HCT116 (cell line): ENCODE measurements around the gene MPI. TPM values are rescaled to one million over a fixed set of nuclear protein-coding genes. Genes with fewer than 3 reads are reported as not detected.

Experiments
- ATAC-seq: fragments of 200-7000 bp; cut with Tn5 transposase; 2 replicates; pipeline ENCODE4 v1.9.1; 2020; ENCODE audit warnings: mild to moderate bottlenecking, moderate library complexity
- BruUV-seq: library from RNA; stranded (reverse); fragments of 400-500 nt; replicated peaks from 2 replicates; lab custom pipeline; 2021; lab: Mats Ljungman, UMichigan
- CTCF ChIA-PET: fragments of 300-600 bp; sonication (Branson Sonifier 250); formaldehyde crosslinking; loops from one replicate; lab custom pipeline; 2021; ENCODE audit warnings: antibody characterized with exemption; lab: Charles Lee
- POLR2A ChIA-PET: fragments of 300-600, 350-600 bp; sonication (Branson Sonifier 250); formaldehyde crosslinking; loops from one replicate; lab custom pipeline; 2021; ENCODE audit warnings: antibody characterized with exemption; lab: Charles Lee
- RAD21 ChIA-PET, 2 experiments: fragments of 300-600 bp; sonication (Branson Sonifier 250); formaldehyde crosslinking; loops; one replicate each; lab custom pipeline; 2023; ENCODE audit warnings: low total read pairs in 2 of 2; ENCODE audit not compliant: uncharacterized antibody in 2 of 2, unreplicated experiment in 2 of 2, low non-redundant PET in 1 of 2; lab: Charles Lee
- DNase-seq: peaks from one replicate; pipeline ENCODE4 v3.0.0-alpha.2; 2010; ENCODE audit warnings: low read depth, low spot score
- H2AFZ ChIP-seq: fragments of 200-600 bp; shearing (Covaris generic), sonication (generic); 2 replicates; pipeline ENCODE4 v1.6.1; 2017; ENCODE audit warnings: low read depth, mixed run types, mixed read lengths, antibody characterized with exemption, low read length; ENCODE audit not compliant: poor library complexity, severe bottlenecking
- H3K27ac ChIP-seq: 2 replicates; pipeline ENCODE4 v1.5.1; 2012; ENCODE audit warnings: low read depth, low read length
- H3K27me3 ChIP-seq: fragments of 200-600 bp; sonication (generic); 2 replicates; pipeline ENCODE4 v1.6.1; 2016; ENCODE audit warnings: mixed run types, low read length, mixed read lengths; ENCODE audit not compliant: insufficient read depth
- H3K36me3 ChIP-seq, 2 experiments: fragments of 200-500 bp in 1 of 2; fragments of 200-600 bp in 1 of 2; sonication (Bioruptor generic) in 1 of 2; sonication (generic) in 1 of 2; 2 replicates each; pipeline versions ENCODE4 v1.5.1 to v1.6.1; 2014 to 2016; ENCODE audit warnings: low read length in 2 of 2, inconsistent platforms in 1 of 2, mixed read lengths in 1 of 2, mixed run types in 1 of 2; ENCODE audit not compliant: insufficient read depth in 2 of 2, control insufficient read depth in 1 of 2
- H3K4me1 ChIP-seq, 2 experiments: fragments of 200-600 bp in 1 of 2; sonication (generic) in 1 of 2; 2 replicates each; pipeline versions ENCODE4 v1.5.1 to v1.6.1; 2012 to 2017; ENCODE audit warnings: low read length in 2 of 2, inconsistent platforms in 1 of 2, mild to moderate bottlenecking in 1 of 2, mixed read lengths in 1 of 2, mixed run types in 1 of 2, moderate library complexity in 1 of 2; ENCODE audit not compliant: insufficient read depth in 2 of 2, control insufficient read depth in 1 of 2
- H3K4me2 ChIP-seq: fragments of 200-600 bp; sonication (generic); 2 replicates; pipeline ENCODE4 v1.6.1; 2017; ENCODE audit warnings: mixed run types, low read length, mixed read lengths
- H3K4me3 ChIP-seq, 2 experiments: fragments of 200-600 bp in 1 of 2; sonication (generic) in 1 of 2; replicated peaks in 1 of 2; 2 replicates each; pipeline ENCODE4 v1.5.1; 2011 to 2016; ENCODE audit warnings: low read length in 2 of 2, control low read depth in 1 of 2, low read depth in 1 of 2, mild to moderate bottlenecking in 1 of 2, mixed read lengths in 1 of 2, mixed run types in 1 of 2
- H3K79me2 ChIP-seq: fragments of 200-600 bp; sonication (generic); 2 replicates; pipeline ENCODE4 v1.6.1; 2017; ENCODE audit warnings: mild to moderate bottlenecking, mixed run types, low read length, moderate library complexity, mixed read lengths; ENCODE audit not compliant: insufficient read depth
- H3K9ac ChIP-seq: fragments of 200-600 bp; sonication (generic); 2 replicates; pipeline ENCODE4 v1.6.1; 2016; ENCODE audit warnings: low read length, mixed read lengths
- H3K9me2 ChIP-seq: fragments of 200-600 bp; sonication (generic), shearing (Covaris generic); 2 replicates; pipeline ENCODE4 v1.6.1; 2017; ENCODE audit warnings: mixed run types, mild to moderate bottlenecking, moderate library complexity; ENCODE audit not compliant: insufficient read depth
- H3K9me3 ChIP-seq, 2 experiments: fragments of 200-500 bp in 1 of 2; fragments of 200-600 bp in 1 of 2; sonication (Bioruptor generic) in 1 of 2; sonication (generic) in 1 of 2; 2 replicates each; pipeline ENCODE4 v1.6.1; 2014 to 2017; ENCODE audit warnings: low read length in 2 of 2, mixed read lengths in 2 of 2, inconsistent platforms in 1 of 2, low read depth in 1 of 2, mild to moderate bottlenecking in 1 of 2, mixed run types in 1 of 2, moderate library complexity in 1 of 2; ENCODE audit not compliant: control insufficient read depth in 1 of 2, insufficient read depth in 1 of 2
- H4K20me1 ChIP-seq: fragments of 200-600 bp; sonication (generic), shearing (Covaris generic); 2 replicates; pipeline ENCODE4 v1.6.1; 2017; ENCODE audit warnings: mixed run types, mild to moderate bottlenecking, moderate library complexity; ENCODE audit not compliant: insufficient read depth
- CBX3 ChIP-seq: IDR thresholded peaks from 2 replicates; pipeline ENCODE4 v1.6.1; 2012; ENCODE audit warnings: low read depth
- FOSL1 ChIP-seq: IDR thresholded peaks from 2 replicates; pipeline ENCODE4 v1.6.1; 2012; ENCODE audit warnings: low read depth
- JUND ChIP-seq: IDR thresholded peaks from 2 replicates; pipeline ENCODE4 v1.6.1; 2012
- POLR2AphosphoS5 ChIP-seq: IDR thresholded peaks from 2 replicates; pipeline ENCODE4 v1.6.1; 2011; ENCODE audit warnings: mild to moderate bottlenecking, low read depth, low read length, moderate library complexity
- SRF ChIP-seq: IDR thresholded peaks from 2 replicates; pipeline ENCODE4 v1.6.1; 2012; ENCODE audit warnings: low read depth
- TCF7L2 ChIP-seq: IDR thresholded peaks from 2 replicates; pipeline ENCODE4 v1.7.0; 2011; ENCODE audit warnings: borderline replicate concordance, inconsistent platforms; ENCODE audit not compliant: insufficient read depth, insufficient read length; ENCODE audit errors: extremely low read depth
- YY1 ChIP-seq: IDR thresholded peaks from 2 replicates; pipeline ENCODE4 v1.6.1; 2011; ENCODE audit warnings: low read length, low read depth, moderate library complexity, mild to moderate bottlenecking; ENCODE audit not compliant: insufficient replicate concordance; ENCODE audit errors: extremely low read depth
- ZFX ChIP-seq: fragments of 450-650 bp; IDR thresholded peaks from 2 replicates; pipeline ENCODE4 v1.6.1; 2017
- ZNF274 ChIP-seq: fragments of 200-500 bp; sonication (Bioruptor generic); IDR thresholded peaks from 2 replicates; pipeline ENCODE4 v1.6.1; 2014; ENCODE audit warnings: mild to moderate bottlenecking, low read depth, low read length, inconsistent platforms
- intact Hi-C: fragments of 100-400 bp; cut with micrococcal nuclease; formaldehyde crosslinking; loops from 2 replicates; pipeline ENCODE4 v1.10.0; 2022
- total RNA-seq: library from RNA; stranded (reverse); gene quantifications from one replicate; pipeline ENCODE4 v1.2.1, GENCODE V29; 2021; ENCODE audit not compliant: unreplicated experiment
- TF ChIP-seq, protein P1 (sequence below), 3 experiments: fragments of 200-600 bp in 1 of 3; sonication (generic) in 1 of 3; IDR thresholded peaks in 2 of 3; conservative IDR thresholded peaks in 1 of 3; 2 replicates each; pipeline ENCODE4 v1.5.1; 2012 to 2017; ENCODE audit warnings: low read depth in 2 of 3, low read length in 2 of 3, antibody characterized with exemption in 1 of 3, borderline replicate concordance in 1 of 3, control low read depth in 1 of 3, mild to moderate bottlenecking in 1 of 3, mixed read lengths in 1 of 3, mixed run types in 1 of 3, moderate library complexity in 1 of 3; ENCODE audit not compliant: insufficient read depth in 1 of 3

The MPI gene
- total RNA-seq, 1 experiment from 2014 or later = 49.7 TPM

GRCh38 chr15:74917676-74918075 lies 27.8 kb downstream of the MPI start (continued):
- no peak for TF ChIP-seq YY1

DNA sequence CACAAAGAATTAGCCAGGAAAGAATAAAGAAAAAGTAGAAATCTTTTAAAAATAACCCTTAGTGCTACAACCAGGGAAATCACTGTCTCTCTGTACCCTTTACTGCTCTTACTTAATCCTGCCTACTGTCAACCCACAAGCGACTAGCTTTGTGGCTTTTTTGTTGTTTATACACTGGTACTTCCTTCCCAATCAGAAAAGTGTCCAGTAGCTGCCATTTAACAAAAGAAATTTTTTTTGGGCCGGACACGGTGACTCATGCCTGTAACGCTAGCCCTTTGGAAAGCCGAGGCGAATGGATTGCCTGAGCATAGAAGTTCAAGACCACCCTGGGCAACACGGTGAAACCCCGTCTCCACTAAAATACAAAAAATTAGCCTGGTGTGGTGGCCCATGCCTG lies 30.6 kb downstream of the MPI start:
- no peaks in the 10 kb centered on the region for H3K27me3 ChIP-seq
- CTCF ChIA-PET = no interaction called here

More for the DNA sequence above, 30.6 kb downstream of the MPI start:
- no peak overlapping the region for H2AFZ ChIP-seq
- RAD21 ChIA-PET = interaction anchor here in 1 of 2 experiments (0.7 kb wide), 1 partner anchor 15 kb away, joined by 3 read pairs; no protein-coding TSS in a partner anchor
- H3K4me3 ChIP-seq = no peak overlapping the region
- POLR2A ChIA-PET = interaction anchor here (1.4 kb wide), 1 partner anchor 8 kb away, joined by 3 read pairs; no protein-coding TSS in a partner anchor
- no peaks in the 10 kb centered on the region for H4K20me1 ChIP-seq
- H3K4me2 ChIP-seq = no peak overlapping the region
- H3K79me2 ChIP-seq = peaks cover 25% of the 10 kb centered on the region; the same call in 1 of the 2 replicates
- no peaks in the 10 kb centered on the region for H3K4me1 ChIP-seq
- no peak for ATAC-seq
- TF ChIP-seq ZFX (no peak), POLR2AphosphoS5 (no peak), TCF7L2 (no peak), SRF (no peak), FOSL1 (no peak), JUND (no peak), CBX3 (no peak), ZNF274 (no peak)
- TF ChIP-seq, protein P1, sequence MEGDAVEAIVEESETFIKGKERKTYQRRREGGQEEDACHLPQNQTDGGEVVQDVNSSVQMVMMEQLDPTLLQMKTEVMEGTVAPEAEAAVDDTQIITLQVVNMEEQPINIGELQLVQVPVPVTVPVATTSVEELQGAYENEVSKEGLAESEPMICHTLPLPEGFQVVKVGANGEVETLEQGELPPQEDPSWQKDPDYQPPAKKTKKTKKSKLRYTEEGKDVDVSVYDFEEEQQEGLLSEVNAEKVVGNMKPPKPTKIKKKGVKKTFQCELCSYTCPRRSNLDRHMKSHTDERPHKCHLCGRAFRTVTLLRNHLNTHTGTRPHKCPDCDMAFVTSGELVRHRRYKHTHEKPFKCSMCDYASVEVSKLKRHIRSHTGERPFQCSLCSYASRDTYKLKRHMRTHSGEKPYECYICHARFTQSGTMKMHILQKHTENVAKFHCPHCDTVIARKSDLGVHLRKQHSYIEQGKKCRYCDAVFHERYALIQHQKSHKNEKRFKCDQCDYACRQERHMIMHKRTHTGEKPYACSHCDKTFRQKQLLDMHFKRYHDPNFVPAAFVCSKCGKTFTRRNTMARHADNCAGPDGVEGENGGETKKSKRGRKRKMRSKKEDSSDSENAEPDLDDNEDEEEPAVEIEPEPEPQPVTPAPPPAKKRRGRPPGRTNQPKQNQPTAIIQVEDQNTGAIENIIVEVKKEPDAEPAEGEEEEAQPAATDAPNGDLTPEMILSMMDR (IDR thresholded peaks at IDR 0.05 in 2 of 3, conservative IDR thresholded peaks at IDR 0.05 in 1 of 3; ENCODE audit: borderline replicate concordance in 1 of 3, insufficient read depth in 1 of 3, low read depth in 2 of 3, low read length in 2 of 3) = no peak
- TF ChIP-seq, all 23 proteins: peak for 0
- Histone ChIP-seq H3K9me3 (no peaks in the 10 kb centered on the region), H3K27ac (no peak overlapping the region), H3K36me3 (peaks cover 46 to 56% of the 10 kb centered on the region in 2 experiments), H3K9ac (no peak overlapping the region), H3K9me2 (no peaks in the 10 kb centered on the region)
- intact Hi-C loops = no loop called here
- DNase-seq = no peak
- no TSS peak for BruUV-seq
